ENCODE results near the gene USH2A. TPM values are rescaled to one million over a fixed set of nuclear protein-coding genes. Genes with fewer than 3 reads are reported as not detected.

USH2A gene
- polyA plus RNA-seq, 1 of the 3 experiments (the other 2 are of a cell fraction) = under 0.01 TPM

- Histone ChIP-seq H3K27me3 (ENCODE audit: insufficient read depth) (no peaks in the 10 kb centered on the region), H3K9me2 (no peaks in the 10 kb centered on the region), H3K4me3 (ENCODE audit: low read depth in 2 of 2, low read length in 1 of 2) (no peak overlapping the region), H3K36me3 (replicated peaks in 1 of 2; ENCODE audit: control insufficient read depth in 1 of 2, insufficient read depth in 2 of 2, low read length in 1 of 2) (no peaks in the 10 kb centered on the region), H4K20me1 (ENCODE audit: insufficient read depth) (no peaks in the 10 kb centered on the region), H3K4me2 (no peak overlapping the region), H3K4me1 (ENCODE audit: control insufficient read depth in 1 of 2, insufficient read depth in 2 of 2, low read depth in 1 of 2, low read length in 1 of 2) (peaks cover 0 to 2% of the 10 kb centered on the region in 2 experiments; a peak in 2 of 4 replicates), H3F3A (replicated peaks; ENCODE audit: insufficient read depth) (no peaks in the 10 kb centered on the region), H3K9me3 (no peaks in the 10 kb centered on the region), H3K27ac (ENCODE audit: low read depth in 2 of 2, low read length in 1 of 2) (no peak overlapping the region), H3K9ac (no peak overlapping the region), H2AFZ (ENCODE audit: low read depth) (no peak overlapping the region), H3K79me2 (ENCODE audit: insufficient read depth) (no peaks in the 10 kb centered on the region)
- ChIA-PET POLR2A (no interaction called here), CTCF (interaction anchor here (1.0 kb wide), 1 partner anchor 14 kb away, joined by 3 read pairs; no protein-coding TSS in a partner anchor)
- no peak for DNase-seq
- WGBS (ENCODE audit: low lambda C conversion rate) = 56% methylated on average over 1 of the region's 1 CpG
- TF ChIP-seq RXRA (IDR thresholded peaks at IDR 0.05; ENCODE audit: borderline replicate concordance, low read depth) (no peak), MAX (IDR thresholded peaks at IDR 0.05; ENCODE audit: low read depth) (no peak), NFIC (IDR thresholded peaks at IDR 0.05; ENCODE audit: borderline replicate concordance) (no peak), REST (IDR thresholded peaks at IDR 0.05; ENCODE audit: low read depth, low read length) (no peak), SIN3A (IDR thresholded peaks at IDR 0.05; ENCODE audit: borderline replicate concordance, low read depth, low read length) (no peak), NRF1 (IDR thresholded peaks at IDR 0.05; ENCODE audit: low read depth, low read length) (no peak), MXI1 (IDR thresholded peaks at IDR 0.05; ENCODE audit: low read depth, low read length) (no peak), USF1 (IDR thresholded peaks at IDR 0.05; ENCODE audit: borderline replicate concordance, low read depth) (no peak), FOXM1 (IDR thresholded peaks at IDR 0.05; ENCODE audit: low read depth) (no peak), PBX3 (IDR thresholded peaks at IDR 0.05) (no peak), JUND (IDR thresholded peaks at IDR 0.05) (no peak), USF2 (IDR thresholded peaks at IDR 0.05; ENCODE audit: borderline replicate concordance, low read depth, low read length) (no peak), CHD2 (IDR thresholded peaks at IDR 0.05; ENCODE audit: low read length, partially characterized antibody) (no peak), YY1 (IDR thresholded peaks at IDR 0.05; ENCODE audit: low read depth) (no peak), RCOR1 (IDR thresholded peaks at IDR 0.05; ENCODE audit: low read length) (no peak), TCF12 (IDR thresholded peaks at IDR 0.05) (no peak), CTCF (IDR thresholded peaks at IDR 0.05) (no peak)
These were observed 770.9 kb downstream of the USH2A start for GRCh38 chr1:215652371-215652770.
